Activated CD8-positive, alpha-beta T cell treated with anti-CD3 and anti-CD28 coated beads, Interleukin-2, amount 10 ng/mL, durations not matched to agents 7 days and 5 days (primary cell): ENCODE results near the gene DNASE1L2. TPM values are rescaled to one million over a fixed set of nuclear protein-coding genes. Genes with fewer than 3 reads are reported as not detected.
A peak's percentile ranks its signal among the peaks of the same experiment; 100 is the strongest.

Source experiments
- ATAC-seq: fragments of 150-1000 bp; cut with Tn5 transposase; one replicate; pipeline ENCODE4 v1.10.0; 2021; ENCODE audit warnings: moderate library complexity
- CTCF ChIA-PET: fragments of 350-600 bp; sonication (Branson Sonifier 250); formaldehyde crosslinking; loops from one replicate; lab custom pipeline; 2021; ENCODE audit warnings: antibody characterized with exemption; lab: Charles Lee
- POLR2A ChIA-PET: fragments of 350-600 bp; sonication (Branson Sonifier 250); formaldehyde crosslinking; loops from one replicate; lab custom pipeline; 2021; ENCODE audit warnings: antibody characterized with exemption; lab: Charles Lee
- DNase-seq: peaks from one replicate; pipeline ENCODE4 v3.0.0-alpha.2; 2020
- H3K27ac Mint-ChIP-seq: one replicate; pipeline ENCODE4 v1.8.0; 2021; ENCODE audit warnings: mild to moderate bottlenecking, mixed read lengths
- H3K27me3 Mint-ChIP-seq: one replicate; pipeline ENCODE4 v1.8.0; 2021; ENCODE audit warnings: low read depth, mixed read lengths
- H3K36me3 Mint-ChIP-seq: one replicate; pipeline ENCODE4 v1.8.0; 2021; ENCODE audit warnings: low read depth, mixed read lengths
- H3K4me1 Mint-ChIP-seq: one replicate; pipeline ENCODE4 v1.8.0; 2021; ENCODE audit warnings: low read depth, mixed read lengths
- H3K4me3 Mint-ChIP-seq: one replicate; pipeline ENCODE4 v1.8.0; 2021; ENCODE audit warnings: mild to moderate bottlenecking, mixed read lengths
- H3K9me3 Mint-ChIP-seq: one replicate; pipeline ENCODE4 v1.8.0; 2022; ENCODE audit warnings: mixed read lengths; ENCODE audit not compliant: insufficient read depth
- total RNA-seq, 2 experiments: library from RNA; stranded (reverse); gene quantifications; one replicate each; pipeline ENCODE4 v1.2.3, GENCODE V29; 2021

DNASE1L2 gene
- 1 to 10 TPM; 3.3 to 4.1 TPM for total RNA-seq

- Mint-ChIP-seq H3K27me3 (no peaks in the 10 kb centered on the region), H3K9me3 (no peaks in the 10 kb centered on the region), H3K4me3 (no peak within 1 kb of the TSS), H3K4me1 (no peaks in the 10 kb centered on the region), H3K36me3 (peaks cover 20% of the 10 kb centered on the region), H3K27ac (no peak within 1 kb of the TSS)
- ChIA-PET POLR2A (no interaction called here), CTCF (no interaction called here)
- no peak for ATAC-seq
- DNase-seq: no peak
These were observed at the start of gene DNASE1L2 for GRCh38 chr16:2236337-2237101. Gene DNASE1L2, plus strand, starts transcription at chr16:2236444. Its CDS starts 373 bp downstream, at chr16:2236817.

- POLR2A ChIA-PET: no interaction called here
- Mint-ChIP-seq H3K27me3 (no peaks in the 10 kb centered on the region), H3K9me3 (no peaks in the 10 kb centered on the region), H3K27ac (peak overlapping the region; percentile 64), H3K4me1 (no peaks in the 10 kb centered on the region), H3K36me3 (no peaks in the 10 kb centered on the region), H3K4me3 (no peak overlapping the region)
- CTCF ChIA-PET: no interaction called here
- ATAC-seq (no peak), DNase-seq (no peak)
These were observed 49.7 kb upstream of the DNASE1L2 start for GRCh38 chr16:2186505-2186904.

GRCh38 chr16:2187212-2187611 is 49.0 kb upstream of the DNASE1L2 start:
- Mint-ChIP-seq H3K27me3 (no peaks in the 10 kb centered on the region), H3K9me3 (no peaks in the 10 kb centered on the region), H3K4me3 (no peak overlapping the region), H3K27ac (no peak overlapping the region), H3K36me3 (no peaks in the 10 kb centered on the region), H3K4me1 (no peaks in the 10 kb centered on the region)
- no peak for ATAC-seq
- ChIA-PET POLR2A (no interaction called here), CTCF (no interaction called here)
- no peak for DNase-seq

- no peaks in the 10 kb centered on the region for H3K36me3 Mint-ChIP-seq
- POLR2A ChIA-PET: interaction anchor here (0.8 to 1.2 kb wide), 2 partner anchors 17 to 33 kb away, joined by 3 read pairs; partner anchors contain the start of gene TRAF7
- H3K4me1 Mint-ChIP-seq: no peaks in the 10 kb centered on the region
- no peak overlapping the region for H3K27ac Mint-ChIP-seq
- ATAC-seq: no peak
- no peaks in the 10 kb centered on the region for H3K27me3 Mint-ChIP-seq
- no peaks in the 10 kb centered on the region for H3K9me3 Mint-ChIP-seq
- CTCF ChIA-PET: interaction anchor here (0.7 kb wide), 1 partner anchor 225 kb away, joined by 3 read pairs; no protein-coding TSS in a partner anchor
- no peak overlapping the region for H3K4me3 Mint-ChIP-seq
- no peak for DNase-seq
These were observed 47.8 kb upstream of the DNASE1L2 start for GRCh38 chr16:2188395-2188794.

GRCh38 chr16:2189252-2189893 is 46.9 kb upstream of the DNASE1L2 start:
- Mint-ChIP-seq H3K9me3 (no peaks in the 10 kb centered on the region), H3K27me3 (peaks cover 4% of the 10 kb centered on the region), H3K36me3 (no peaks in the 10 kb centered on the region), H3K27ac (no peak overlapping the region), H3K4me3 (no peak overlapping the region), H3K4me1 (no peaks in the 10 kb centered on the region)
- no peak for DNase-seq
- ChIA-PET CTCF (no interaction called here), POLR2A (interaction anchor here (0.8 to 1.2 kb wide), 2 partner anchors 16 to 34 kb away, joined by 3 read pairs; partner anchors contain the start of gene TRAF7)
- no peak for ATAC-seq

- Mint-ChIP-seq H3K36me3 (no peaks in the 10 kb centered on the region), H3K27me3 (peaks cover 11% of the 10 kb centered on the region), H3K27ac (no peak overlapping the region), H3K4me3 (no peak overlapping the region), H3K9me3 (no peaks in the 10 kb centered on the region), H3K4me1 (peaks cover 3% of the 10 kb centered on the region)
- DNase-seq: no peak
- ChIA-PET CTCF (no interaction called here), POLR2A (no interaction called here)
- ATAC-seq: no peak
These were observed 46.1 kb upstream of the DNASE1L2 start for GRCh38 chr16:2190002-2190658.

GRCh38 chr16:2190659-2191445 is 45.4 kb upstream of the DNASE1L2 start:
- Mint-ChIP-seq H3K9me3 (no peaks in the 10 kb centered on the region), H3K4me3 (no peak overlapping the region), H3K27ac (no peak overlapping the region), H3K36me3 (no peaks in the 10 kb centered on the region), H3K27me3 (peaks cover 17% of the 10 kb centered on the region), H3K4me1 (peaks cover 3% of the 10 kb centered on the region)
- ChIA-PET CTCF (no interaction called here), POLR2A (no interaction called here)
- ATAC-seq (no peak), DNase-seq (no peak)

- CTCF ChIA-PET: no interaction called here
- H3K27ac Mint-ChIP-seq: no peak overlapping the region
These were observed 44.9 kb upstream of the DNASE1L2 start for GRCh38 chr16:2191446-2191706.

GRCh38 chr16:2194166-2194834 is 41.9 kb upstream of the DNASE1L2 start:
- no peaks in the 10 kb centered on the region for H3K9me3 Mint-ChIP-seq
- peak; percentile 56 for DNase-seq
- no peak overlapping the region for H3K4me3 Mint-ChIP-seq

More at GRCh38 chr16:2191446-2191706, 44.9 kb upstream of the DNASE1L2 start:
- Mint-ChIP-seq H3K9me3 (no peaks in the 10 kb centered on the region), H3K4me1 (peaks cover 3% of the 10 kb centered on the region), H3K4me3 (no peak overlapping the region), H3K27me3 (peaks cover 17% of the 10 kb centered on the region), H3K36me3 (no peaks in the 10 kb centered on the region)
- POLR2A ChIA-PET: no interaction called here
- DNase-seq: no peak
- no peak for ATAC-seq

GRCh38 chr16:2194852-2195321 is 41.4 kb upstream of the DNASE1L2 start:
- CTCF ChIA-PET: interaction anchor here (0.7 to 2.7 kb wide), 12 partner anchors 9 to 306 kb away, joined by 3 to 20 read pairs (median 4); partner anchors contain the start of genes CCNF, ECI1, PGP and TRAF7
- Mint-ChIP-seq H3K27me3 (peaks cover 40% of the 10 kb centered on the region), H3K27ac (no peak overlapping the region), H3K36me3 (no peaks in the 10 kb centered on the region), H3K4me1 (peaks cover 3% of the 10 kb centered on the region), H3K9me3 (no peaks in the 10 kb centered on the region), H3K4me3 (no peak overlapping the region)
- POLR2A ChIA-PET: interaction anchor here (0.6 to 1.0 kb wide), 5 partner anchors 40 to 510 kb away, joined by 3 to 5 read pairs (median 3); partner anchors contain the start of genes ECI1 and TRAF7
- ATAC-seq (peak; percentile 70), DNase-seq (peak; percentile 67)

More at GRCh38 chr16:2194166-2194834, 41.9 kb upstream of the DNASE1L2 start:
- Mint-ChIP-seq H3K4me1 (peaks cover 3% of the 10 kb centered on the region), H3K27ac (no peak overlapping the region), H3K27me3 (peaks cover 40% of the 10 kb centered on the region), H3K36me3 (no peaks in the 10 kb centered on the region)
- CTCF ChIA-PET: interaction anchor here (0.7 to 2.7 kb wide), 11 partner anchors 9 to 306 kb away, joined by 3 to 20 read pairs (median 4); partner anchors contain the start of genes CCNF, ECI1, PGP and TRAF7
- POLR2A ChIA-PET: interaction anchor here (0.6 to 1.0 kb wide), 3 partner anchors 39 to 510 kb away, joined by 3 to 5 read pairs (median 4); partner anchors contain the start of genes ECI1 and TRAF7
- peak; percentile 7 for ATAC-seq
